Neural crest cell (in vitro differentiated cells): ENCODE measurements around the gene MAP3K20. TPM values are rescaled to one million over a fixed set of nuclear protein-coding genes. Genes with fewer than 3 reads are reported as not detected.

ENCODE experiments used
- DNase-seq: peaks from one replicate; pipeline ENCODE4 v3.0.0; 2021; ENCODE audit warnings: low read depth, mixed read lengths, low spot score
- H3K27ac Mint-ChIP-seq: one replicate; pipeline ENCODE4 v1.8.0; 2021; ENCODE audit warnings: mild to moderate bottlenecking, mixed read lengths; ENCODE audit not compliant: unreplicated experiment
- H3K27me3 Mint-ChIP-seq: 2 replicates; pipeline ENCODE4 v1.8.0; 2021; ENCODE audit warnings: low read depth, mild to moderate bottlenecking, mixed read lengths
- H3K36me3 Mint-ChIP-seq: 2 replicates; pipeline ENCODE4 v1.8.0; 2021; ENCODE audit warnings: low read depth, mild to moderate bottlenecking, mixed read lengths
- H3K4me1 Mint-ChIP-seq: 2 replicates; pipeline ENCODE4 v1.8.0; 2021; ENCODE audit warnings: mixed read lengths
- H3K4me3 Mint-ChIP-seq: one replicate; pipeline ENCODE4 v1.8.0; 2021; ENCODE audit warnings: mild to moderate bottlenecking, mixed read lengths
- H3K9me3 Mint-ChIP-seq: 2 replicates; pipeline ENCODE4 v1.8.0; 2021; ENCODE audit warnings: mixed read lengths
- total RNA-seq: library from RNA; stranded (reverse); gene quantifications from 2 replicates; pipeline ENCODE4 v1.2.1, GENCODE V29; 2021
- TF ChIP-seq, protein P1 (sequence below): fragments of 200-600 bp; sonication (generic); conservative IDR thresholded peaks from 2 replicates; pipeline ENCODE4 v1.5.0; 2021; ENCODE audit warnings: antibody characterized with exemption, mild to moderate bottlenecking

MAP3K20 gene
- total RNA-seq, 1 donor from 2014 or later = 27.6 TPM

DNA sequence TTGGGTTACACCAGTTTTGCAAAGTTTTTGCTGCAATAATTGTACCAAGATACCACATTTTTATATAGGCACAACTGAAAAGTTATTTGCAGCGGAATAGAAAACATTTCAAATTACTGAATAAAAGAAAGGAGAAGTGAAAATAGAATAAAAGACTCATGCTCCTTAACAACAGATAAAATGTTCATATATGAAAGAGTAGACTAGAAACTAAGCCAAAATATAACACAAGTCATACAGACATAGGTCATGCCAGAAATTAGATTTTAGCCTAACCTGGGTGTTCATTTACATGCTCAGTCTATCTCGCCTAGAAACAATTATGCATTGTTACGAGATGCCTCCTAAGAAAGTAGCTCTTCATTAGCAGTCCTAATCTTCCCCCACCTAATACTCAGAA is 16.4 kb upstream of the MAP3K20 start:
- no peaks in the 10 kb centered on the region for H3K9me3 Mint-ChIP-seq
- no peaks in the 10 kb centered on the region for H3K4me1 Mint-ChIP-seq
- no peaks in the 10 kb centered on the region for H3K36me3 Mint-ChIP-seq
- no peak overlapping the region for H3K27ac Mint-ChIP-seq
- no peak overlapping the region for H3K4me3 Mint-ChIP-seq
- no peak for DNase-seq
- TF ChIP-seq, protein P1, sequence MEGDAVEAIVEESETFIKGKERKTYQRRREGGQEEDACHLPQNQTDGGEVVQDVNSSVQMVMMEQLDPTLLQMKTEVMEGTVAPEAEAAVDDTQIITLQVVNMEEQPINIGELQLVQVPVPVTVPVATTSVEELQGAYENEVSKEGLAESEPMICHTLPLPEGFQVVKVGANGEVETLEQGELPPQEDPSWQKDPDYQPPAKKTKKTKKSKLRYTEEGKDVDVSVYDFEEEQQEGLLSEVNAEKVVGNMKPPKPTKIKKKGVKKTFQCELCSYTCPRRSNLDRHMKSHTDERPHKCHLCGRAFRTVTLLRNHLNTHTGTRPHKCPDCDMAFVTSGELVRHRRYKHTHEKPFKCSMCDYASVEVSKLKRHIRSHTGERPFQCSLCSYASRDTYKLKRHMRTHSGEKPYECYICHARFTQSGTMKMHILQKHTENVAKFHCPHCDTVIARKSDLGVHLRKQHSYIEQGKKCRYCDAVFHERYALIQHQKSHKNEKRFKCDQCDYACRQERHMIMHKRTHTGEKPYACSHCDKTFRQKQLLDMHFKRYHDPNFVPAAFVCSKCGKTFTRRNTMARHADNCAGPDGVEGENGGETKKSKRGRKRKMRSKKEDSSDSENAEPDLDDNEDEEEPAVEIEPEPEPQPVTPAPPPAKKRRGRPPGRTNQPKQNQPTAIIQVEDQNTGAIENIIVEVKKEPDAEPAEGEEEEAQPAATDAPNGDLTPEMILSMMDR = no peak
- H3K27me3 Mint-ChIP-seq = no peaks in the 10 kb centered on the region

DNA sequence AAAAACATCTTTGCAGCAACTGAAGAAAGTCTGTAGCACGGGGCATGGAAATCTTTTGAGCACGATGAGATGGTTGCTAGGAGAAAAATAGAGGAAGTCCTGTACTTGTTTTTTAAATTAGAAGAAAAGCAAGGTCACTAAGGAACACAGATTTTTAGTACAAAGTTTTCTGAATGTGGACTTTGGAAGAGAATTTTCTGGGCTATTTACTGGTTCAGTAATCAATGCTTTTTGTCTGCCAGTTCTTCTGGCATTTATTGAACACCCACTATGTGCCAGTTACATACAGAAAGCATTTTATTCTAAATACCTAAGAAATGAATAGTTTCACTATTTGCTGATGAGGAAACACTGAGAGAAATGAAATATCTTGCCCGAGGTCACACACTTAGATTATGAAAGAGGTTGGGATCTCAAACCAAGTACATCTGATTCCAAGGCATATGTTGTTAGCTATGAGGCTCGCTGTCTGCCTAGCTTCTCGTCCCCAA is 15.6 kb upstream of the MAP3K20 start:
- Mint-ChIP-seq H3K4me1 (no peaks in the 10 kb centered on the region), H3K27ac (no peak overlapping the region), H3K27me3 (no peaks in the 10 kb centered on the region), H3K9me3 (no peaks in the 10 kb centered on the region), H3K36me3 (no peaks in the 10 kb centered on the region), H3K4me3 (no peak overlapping the region)
- no peak for DNase-seq
- TF ChIP-seq, protein P1 = no peak

DNA sequence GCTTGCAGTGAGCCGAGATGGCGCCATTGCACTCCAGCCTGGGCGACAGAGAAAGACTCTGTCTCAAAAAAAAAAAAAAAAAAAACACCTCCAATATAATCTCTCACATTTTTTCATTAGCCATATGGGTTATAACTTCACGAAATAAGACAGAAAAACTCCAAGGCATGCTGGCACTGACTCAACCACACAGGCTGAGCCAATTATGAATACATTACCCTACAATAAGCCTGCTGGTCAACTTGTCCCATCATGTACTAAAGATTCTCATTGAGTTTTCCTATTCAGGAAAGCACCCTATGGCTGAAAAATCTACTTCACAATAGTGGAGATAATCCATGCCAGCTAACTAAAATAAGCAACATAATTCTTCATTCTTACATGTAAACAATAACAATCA is 12.8 kb upstream of the MAP3K20 start:
- Mint-ChIP-seq H3K36me3 (no peaks in the 10 kb centered on the region), H3K4me1 (no peaks in the 10 kb centered on the region), H3K4me3 (no peak overlapping the region), H3K27me3 (no peaks in the 10 kb centered on the region), H3K9me3 (no peaks in the 10 kb centered on the region), H3K27ac (no peak overlapping the region)
- no peak for DNase-seq
- TF ChIP-seq, protein P1 = no peak

DNA sequence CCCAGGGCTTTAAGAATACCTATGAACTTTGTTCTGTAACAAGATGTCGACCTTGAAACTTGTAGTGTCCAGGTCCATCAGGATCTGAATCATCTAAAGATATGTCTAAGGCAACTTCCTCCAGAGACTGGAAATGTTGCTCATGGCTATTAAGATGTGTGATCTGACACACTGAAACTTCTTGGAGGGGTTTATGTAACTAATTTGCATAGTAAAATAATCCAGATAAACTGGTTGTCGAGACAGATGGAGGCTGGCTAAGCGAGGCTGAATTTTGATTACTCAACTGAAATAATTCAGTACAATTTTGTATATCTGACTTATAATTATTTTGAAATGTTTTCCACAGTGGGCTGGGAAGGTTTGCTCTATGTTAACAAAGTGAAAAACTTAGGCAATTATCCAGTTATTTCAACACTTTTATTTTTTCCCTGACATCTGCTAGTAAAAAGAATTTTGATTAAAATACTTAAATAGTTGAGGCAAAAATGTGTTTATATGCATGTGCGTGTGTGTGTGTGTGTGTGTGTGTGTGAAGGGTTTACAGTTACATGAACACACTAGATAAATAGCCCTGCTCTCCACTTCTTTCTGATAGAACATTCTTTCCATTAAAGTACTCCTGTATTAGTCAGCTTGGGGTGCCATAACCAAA is 11.4 kb upstream of the MAP3K20 start:
- Mint-ChIP-seq H3K4me3 (no peak overlapping the region), H3K27ac (no peak overlapping the region), H3K36me3 (no peaks in the 10 kb centered on the region), H3K27me3 (no peaks in the 10 kb centered on the region), H3K9me3 (no peaks in the 10 kb centered on the region), H3K4me1 (no peaks in the 10 kb centered on the region)
- TF ChIP-seq, protein P1 = no peak
- no peak for DNase-seq

DNA sequence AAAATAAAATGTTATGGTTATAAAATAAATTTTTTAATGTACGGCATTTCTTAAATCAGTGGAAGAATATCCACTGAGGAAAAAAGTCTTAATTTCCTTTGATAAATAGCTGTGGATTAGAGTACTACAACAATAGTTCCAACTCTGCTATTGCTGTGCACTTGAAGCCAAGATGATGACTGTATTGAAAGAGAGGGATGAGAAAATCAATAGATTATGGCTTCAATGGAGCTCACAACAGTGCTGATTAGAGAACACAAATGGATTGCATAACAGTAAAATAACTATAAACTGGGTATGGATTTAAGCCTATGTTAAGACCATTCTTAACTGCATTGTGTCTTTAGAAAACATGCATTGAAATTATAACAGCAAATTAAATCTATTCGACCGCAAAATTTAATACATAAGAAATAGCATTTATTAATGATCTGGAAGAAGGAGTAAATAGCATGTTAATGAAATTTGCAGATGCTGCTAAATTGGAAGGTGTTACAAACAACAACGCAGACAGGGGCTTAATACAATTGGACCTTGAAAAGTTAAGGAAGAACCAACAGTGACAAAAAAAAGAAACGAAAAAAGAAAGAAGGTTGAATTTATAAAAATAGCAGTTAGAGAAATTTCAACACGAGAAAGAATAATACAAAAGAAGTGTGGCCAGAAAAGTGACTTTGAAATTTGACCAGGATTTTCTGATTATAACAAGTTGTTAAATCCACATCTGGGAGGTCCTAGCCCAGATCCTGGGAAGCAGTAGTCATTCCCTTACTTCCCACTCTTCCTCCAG is 8.6 kb upstream of the MAP3K20 start:
- no peak overlapping the region for H3K4me3 Mint-ChIP-seq
- no peaks in the 10 kb centered on the region for H3K9me3 Mint-ChIP-seq
- no peak overlapping the region for H3K27ac Mint-ChIP-seq
- DNase-seq = no peak
- H3K27me3 Mint-ChIP-seq = no peaks in the 10 kb centered on the region
- H3K36me3 Mint-ChIP-seq = no peaks in the 10 kb centered on the region
- TF ChIP-seq, protein P1 = no peak
- H3K4me1 Mint-ChIP-seq = no peaks in the 10 kb centered on the region
